Measurements from ENCODE around the gene OPALIN.
"Not testable (repeated sequence)": the region's sequence is repeated elsewhere in the genome, so short reads cannot be mapped to it uniquely, and the experiment has no call there.

OPALIN gene

DNA sequence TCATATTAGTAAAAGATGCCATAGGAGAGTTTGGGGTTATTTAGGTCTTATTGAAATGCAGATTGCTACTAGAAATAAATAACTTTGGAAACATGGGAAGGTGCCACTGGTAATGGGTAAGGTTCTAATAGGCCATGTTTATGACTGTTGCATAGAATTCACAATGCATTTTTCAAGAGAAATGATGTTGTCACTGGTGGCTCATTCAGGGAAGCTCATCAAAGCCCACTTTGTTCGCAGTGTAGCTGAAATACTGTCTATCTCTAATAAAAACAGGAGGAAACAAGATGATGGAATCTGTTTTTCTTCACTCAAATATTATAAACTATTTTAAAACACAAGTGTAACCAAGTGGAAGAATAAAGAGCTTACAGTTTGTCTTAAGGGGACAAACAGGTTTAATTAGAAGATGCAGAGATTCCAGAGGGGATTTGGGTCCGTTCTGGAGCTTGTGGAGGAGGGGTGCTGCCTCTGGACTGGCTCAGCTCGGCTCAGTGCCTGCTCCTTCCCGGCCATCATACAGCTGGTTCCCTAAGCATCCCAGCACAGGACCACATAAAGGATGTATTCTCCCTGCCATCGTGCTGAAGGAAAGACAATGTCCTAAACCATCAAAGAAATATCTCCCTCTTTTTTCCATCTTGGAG is 20.4 kb downstream of the OPALIN start:
- DNase-seq (ENCODE audit: low read depth): no peak

DNA sequence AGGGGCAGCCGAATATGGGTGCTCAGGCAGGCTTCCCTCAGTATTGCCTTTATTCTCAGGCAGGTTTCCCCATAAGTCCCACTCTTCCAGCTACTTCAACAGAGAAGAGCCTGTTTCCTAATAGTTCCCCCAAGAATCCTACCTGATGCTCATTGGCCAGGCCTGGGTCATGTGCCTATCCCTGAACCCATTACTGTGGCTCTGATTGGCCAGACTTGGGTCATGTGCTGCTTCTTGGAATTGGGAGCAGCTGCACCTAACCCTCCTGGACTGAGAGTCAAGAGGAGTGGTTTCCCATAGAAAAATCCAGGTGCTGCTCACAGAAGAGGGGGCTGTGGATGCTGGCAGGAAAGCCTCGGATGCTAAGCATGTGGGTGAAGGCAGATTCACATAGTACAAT is 21.7 kb downstream of the OPALIN start:
- DNase-seq (ENCODE audit: low read depth): no peak

DNA sequence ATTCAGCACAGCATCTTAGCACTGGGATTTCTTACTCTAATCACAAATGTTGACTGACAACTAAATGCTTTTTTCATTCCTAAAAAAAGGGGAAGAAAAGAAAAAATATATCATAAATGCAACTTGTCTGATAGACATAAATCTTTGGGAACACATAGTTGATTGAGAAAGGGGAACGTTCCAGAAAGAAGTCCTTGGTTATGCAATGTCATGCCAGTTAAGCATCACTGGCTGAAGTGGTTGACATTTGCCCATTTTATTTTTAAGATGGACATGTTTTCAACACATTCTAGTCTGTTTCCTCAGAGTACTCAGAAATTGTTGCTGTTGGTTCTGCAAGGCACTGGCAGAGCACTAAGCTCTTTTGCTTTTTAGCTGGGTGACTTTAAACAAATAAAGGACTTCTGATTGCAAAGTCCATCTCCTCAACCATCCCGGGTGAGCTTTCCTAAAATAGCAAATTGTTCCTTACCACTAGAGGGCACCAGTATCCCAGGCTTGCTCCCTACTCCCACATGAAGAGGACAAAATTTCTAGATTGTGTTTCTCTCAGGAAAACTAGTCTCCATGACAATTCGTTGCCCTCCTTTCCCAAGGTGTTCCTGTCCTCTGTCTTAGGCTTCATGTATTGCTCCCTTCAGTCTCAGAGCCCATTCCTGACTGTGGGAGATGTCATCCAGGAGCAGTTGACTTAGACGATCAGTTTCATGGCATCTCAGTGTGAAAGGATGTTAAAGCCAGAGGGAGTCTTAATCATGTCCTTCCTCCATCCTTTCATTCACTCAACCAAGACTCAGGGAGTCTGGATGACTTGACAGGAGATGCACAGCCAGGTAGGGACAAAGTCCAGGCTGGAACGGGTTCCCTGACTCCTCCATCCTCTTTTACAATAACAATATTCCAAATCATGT is 23.9 kb downstream of the OPALIN start:
- no peak for DNase-seq (ENCODE audit: low read depth)

DNA sequence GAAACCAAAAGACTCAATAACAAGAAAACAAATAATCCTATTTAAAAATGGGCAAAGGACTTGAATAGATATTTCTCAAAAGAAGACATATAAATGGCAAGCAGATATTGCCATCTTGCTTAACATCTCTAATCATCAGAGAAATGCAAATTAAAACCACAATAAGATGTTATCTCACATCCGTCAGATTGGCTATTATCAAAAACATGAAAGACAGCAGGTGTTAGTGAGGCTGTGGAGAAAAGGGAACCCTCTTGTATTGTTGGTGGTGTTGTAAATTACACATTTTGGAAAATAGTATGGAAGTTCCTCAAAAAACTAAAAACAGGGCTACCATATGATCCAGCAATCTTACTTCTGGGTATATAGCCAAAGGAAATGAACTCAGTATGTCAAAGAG is 25.7 kb downstream of the OPALIN start:
- no peak for DNase-seq (ENCODE audit: low read depth)

DNA sequence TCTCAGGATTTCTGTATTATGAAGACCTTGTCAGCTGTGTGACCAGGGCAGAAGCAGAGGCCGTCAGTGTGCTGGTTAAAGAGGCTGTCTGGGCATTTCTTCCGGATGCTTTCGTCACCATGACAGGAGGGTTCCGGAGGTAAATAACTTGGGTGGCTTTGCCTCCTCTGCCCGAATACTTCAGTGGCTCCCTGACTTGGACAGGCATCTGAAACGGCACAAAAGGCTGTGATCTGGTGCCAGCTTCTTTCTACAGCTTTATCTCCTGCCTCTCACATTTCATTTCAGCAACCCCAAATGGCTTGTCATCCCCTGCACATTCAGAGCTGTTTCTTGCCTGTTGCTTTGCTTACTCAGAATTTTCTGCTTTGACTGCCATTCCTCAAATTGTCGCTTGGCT is 31.3 kb downstream of the OPALIN start:
- DNase-seq (ENCODE audit: low read depth): no peak

DNA sequence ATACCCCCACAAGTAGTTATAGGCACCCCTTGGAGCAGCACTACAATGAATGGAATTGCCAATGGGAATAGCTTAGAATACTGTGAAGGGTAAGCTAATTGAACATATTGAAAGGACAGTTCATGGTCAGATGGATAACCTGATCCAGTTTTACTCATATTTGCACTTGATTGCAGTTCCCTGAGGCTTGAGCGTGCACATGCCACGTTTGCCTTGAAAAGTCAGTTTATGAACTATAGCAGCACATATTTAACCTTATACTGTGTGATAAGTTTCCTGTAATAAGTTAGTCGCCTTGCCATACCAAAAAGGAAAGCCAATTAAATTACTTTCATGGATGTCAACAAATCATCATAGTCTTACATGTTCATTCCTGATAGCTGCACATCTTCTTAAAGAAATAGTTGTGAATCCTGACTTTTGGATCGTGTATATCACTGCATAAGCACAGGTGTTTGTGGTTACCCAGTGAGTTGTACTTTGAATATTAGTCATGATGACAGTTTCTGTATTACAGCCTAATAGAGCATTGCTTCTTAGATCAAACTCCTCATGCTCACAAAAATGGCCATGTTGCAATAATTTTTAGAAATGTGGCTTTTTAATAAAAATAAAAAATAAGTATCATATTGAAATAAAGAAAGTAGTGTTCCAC is 33.0 kb downstream of the OPALIN start:
- DNase-seq (ENCODE audit: low read depth): no peak

DNA sequence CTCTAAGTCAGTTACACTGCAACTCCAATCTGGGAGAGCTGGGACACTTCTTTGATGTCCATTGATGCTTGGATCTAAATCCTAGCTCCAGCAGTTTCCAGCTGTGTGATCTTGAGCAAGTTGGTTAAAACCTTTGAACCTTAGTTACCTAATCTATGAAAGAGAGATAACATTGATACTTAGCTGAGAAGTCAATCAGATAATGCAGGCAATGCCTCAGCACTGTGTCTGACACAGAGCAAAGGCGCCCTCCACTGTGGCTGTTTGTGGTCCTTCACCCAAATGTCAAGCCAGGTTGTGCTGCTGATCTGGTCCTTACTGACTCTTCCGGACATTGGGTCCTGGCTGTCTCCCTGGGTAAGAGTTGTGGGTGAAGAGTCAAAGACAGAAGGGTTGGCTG is 34.4 kb downstream of the OPALIN start:
- DNase-seq (ENCODE audit: low read depth): no peak

DNA sequence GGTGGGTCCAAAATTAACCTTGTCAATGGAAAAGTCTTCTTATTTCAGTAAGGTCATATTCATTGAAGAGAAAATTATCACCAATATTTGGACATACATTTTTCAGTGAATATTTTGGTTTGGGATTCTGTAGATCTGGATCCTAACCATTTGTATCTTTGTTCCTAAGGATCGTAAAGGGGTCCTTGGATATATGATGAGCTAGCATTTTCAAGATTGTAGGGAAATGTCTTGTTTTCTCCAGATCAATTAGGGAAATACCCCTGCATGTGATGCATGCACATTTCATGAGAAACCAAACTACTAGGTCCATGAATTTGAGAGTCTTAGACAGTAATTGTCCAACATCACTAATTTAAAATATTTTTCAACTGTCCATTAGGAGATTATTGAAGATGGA is 36.5 kb downstream of the OPALIN start:
- no peak for DNase-seq (ENCODE audit: low read depth)

DNA sequence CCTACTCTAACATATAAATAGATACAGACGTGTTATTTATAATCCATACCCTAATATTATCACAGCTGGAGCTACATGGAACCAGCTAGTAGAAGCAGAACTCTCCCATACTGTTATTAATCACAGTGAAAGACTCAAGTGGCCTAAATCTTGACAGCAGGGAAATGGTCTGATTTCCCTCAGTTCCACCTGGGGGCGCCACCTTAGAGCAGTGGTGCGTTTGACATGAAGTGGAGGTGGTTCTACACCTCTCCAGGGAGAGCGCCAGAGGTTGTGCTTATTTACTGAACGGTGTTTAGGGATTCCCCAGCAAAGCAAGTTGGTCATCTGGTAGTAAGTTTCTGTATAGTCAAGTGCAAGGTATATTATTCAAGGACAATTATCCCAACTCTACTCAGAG is 37.0 kb downstream of the OPALIN start:
- DNase-seq (ENCODE audit: low read depth): no peak

DNA sequence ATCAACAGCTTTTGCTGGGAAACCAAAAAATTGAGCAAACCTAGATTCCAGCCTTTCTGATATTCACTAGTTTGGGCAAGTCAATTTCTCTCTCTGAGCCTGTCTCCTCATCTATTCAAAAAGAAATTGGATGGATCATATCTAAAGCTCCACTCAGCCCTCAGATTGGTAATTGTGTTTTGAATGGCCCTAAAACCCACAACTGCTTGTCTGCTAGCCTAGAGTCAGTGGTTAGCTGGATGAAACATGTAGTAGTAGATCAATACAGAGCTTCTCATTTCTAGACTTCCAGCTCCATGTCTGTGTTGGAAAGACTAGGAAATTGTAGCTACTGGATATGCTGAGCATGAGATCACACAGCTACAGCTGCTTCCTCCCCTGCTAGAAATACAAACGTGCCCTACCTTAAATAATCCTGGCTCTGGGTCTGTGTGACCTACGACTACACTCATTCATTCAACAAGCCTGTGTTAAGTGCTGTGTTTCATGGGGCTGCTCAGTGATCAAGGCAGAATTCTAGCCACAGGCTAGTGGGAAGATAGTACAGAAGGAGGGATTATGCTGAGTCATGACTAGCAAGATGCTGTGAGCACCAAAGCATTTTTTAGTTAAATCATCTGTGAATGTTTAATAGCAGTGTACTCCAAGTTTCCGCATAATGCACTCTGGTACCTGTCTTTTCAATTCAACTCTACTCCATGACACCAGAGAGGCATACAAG is 38.9 kb downstream of the OPALIN start:
- no peak for DNase-seq (ENCODE audit: low read depth)

DNA sequence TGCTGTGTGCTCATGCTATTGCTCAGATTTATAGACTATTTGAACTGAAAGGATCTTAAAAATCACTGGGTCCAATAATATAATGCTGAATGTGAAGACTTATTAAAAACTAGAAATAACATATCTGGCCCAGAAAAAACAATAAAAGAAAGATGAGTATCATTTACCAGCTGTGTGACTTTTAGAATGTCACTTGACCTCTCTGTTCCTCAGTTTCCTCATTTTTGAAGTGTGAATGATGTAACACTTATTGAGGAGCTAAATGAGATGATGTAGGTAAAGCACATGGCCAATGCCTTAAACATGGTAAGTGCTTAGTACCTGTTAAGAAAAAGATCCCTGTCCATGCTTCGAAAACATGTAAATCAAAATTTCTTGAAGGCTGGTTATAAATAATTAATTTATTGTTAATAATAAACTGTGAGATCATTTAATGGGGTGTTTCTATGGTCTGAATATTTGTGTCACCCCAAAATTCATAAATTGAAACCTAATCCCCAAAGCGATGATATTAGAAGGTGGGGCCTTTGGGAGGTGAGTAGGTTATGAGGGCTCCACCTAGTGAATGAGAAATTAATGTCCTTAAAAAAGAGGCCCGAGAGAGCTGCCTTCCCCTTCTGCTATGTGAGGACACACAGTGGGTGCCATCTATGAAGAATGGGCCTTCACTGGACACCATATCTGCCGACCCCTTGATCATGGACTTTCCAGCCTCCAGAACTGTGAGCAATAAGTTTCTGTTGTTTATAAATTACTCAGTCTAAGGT is 41.6 kb downstream of the OPALIN start:
- no peak for DNase-seq (ENCODE audit: low read depth)

DNA sequence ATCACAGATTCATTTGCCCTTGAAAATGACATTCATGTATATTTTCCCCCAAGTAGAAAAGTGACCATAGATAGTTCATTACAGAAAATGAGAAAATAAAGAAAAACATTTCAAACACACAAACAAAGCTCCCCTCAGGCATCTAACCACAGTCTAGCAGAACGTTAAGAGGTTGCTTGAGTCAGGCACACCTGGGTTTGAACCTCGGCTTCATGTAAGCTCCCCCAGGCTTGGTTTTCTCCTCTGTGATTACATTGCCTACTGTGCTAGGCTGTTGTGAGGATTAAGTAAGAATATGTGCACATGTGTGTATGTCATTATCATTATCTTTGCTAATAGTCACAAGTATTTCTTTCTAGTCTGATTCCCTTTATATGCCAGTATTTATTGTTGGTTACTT is 45.5 kb downstream of the OPALIN start:
- no peak for DNase-seq (ENCODE audit: low read depth)

DNA sequence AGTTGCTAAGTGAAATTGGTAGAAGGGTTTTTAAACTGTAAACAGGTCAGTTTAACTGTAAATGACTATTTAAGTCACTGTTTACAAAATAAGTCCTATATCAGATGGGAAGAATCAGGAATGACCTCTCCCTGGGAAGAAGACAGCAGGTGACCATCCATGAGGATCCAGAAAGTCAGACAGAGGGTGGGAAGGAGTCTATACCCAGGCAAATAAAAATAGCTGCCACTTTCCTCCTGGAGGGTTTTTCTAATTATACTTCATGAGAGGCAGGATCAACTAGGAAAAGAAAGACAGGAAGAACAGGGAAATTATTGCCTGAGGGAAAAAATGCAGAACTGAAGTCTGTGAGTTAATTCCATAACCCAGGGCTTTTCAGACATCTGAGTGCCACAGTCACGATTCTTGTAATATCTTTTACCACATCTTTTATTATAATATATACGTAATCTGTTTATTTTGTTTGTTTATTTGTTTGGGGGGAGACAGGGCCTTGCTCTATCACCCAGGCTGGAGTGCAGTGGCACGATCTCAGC is 47.6 kb downstream of the OPALIN start:
- no peak for DNase-seq (ENCODE audit: low read depth)

DNA sequence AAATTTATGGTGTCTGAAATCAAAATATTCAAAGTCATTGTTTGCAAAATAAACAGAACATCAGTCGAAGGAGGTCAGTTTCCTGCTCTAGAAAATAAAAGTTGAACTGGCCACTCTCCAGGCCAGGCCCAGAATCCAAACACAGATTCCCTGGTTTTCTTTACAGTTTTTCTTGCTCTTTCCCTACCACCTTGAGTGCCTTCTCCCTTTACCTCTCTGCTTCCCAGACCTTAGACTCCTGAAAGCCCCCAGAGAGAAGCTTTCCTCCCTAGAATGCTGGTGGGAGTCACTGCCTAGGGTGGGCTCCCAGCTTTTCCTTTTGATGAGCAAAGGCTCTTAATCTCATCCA is 48.5 kb downstream of the OPALIN start:
- no peak for DNase-seq (ENCODE audit: low read depth)

DNA sequence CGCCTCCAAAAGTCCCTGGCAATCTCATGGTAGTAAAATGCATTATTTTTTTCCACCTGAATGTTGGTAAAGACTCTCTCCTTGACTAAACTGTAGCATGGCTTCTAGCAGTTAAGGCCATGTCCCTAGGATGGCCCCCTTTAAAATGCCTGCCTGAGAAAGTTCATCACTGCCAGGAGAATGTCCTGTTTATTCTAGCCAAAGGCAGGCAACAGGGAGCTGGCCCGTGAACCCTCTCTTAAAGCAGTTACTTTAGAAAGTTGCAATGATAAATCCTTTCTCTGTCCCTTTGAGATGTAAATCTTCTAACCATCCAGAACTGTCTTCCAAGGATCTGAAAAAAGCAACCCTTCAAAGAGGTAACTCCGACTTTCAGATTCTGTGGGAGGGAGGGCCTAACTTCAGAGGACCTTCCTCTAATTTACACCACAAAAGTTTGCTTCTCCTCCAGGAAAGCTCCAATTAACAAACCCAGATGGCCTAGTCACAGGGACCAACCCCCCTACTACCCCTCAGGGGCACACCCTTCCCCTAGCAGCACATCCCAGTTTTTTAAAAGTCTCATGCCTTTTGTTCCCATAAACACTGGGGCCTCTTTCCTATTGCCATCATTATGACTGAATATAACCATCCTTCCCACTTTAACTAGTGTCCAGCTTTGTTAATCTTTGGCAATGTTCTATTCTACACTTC is 49.0 kb downstream of the OPALIN start:
- no peak for DNase-seq (ENCODE audit: low read depth)

DNA sequence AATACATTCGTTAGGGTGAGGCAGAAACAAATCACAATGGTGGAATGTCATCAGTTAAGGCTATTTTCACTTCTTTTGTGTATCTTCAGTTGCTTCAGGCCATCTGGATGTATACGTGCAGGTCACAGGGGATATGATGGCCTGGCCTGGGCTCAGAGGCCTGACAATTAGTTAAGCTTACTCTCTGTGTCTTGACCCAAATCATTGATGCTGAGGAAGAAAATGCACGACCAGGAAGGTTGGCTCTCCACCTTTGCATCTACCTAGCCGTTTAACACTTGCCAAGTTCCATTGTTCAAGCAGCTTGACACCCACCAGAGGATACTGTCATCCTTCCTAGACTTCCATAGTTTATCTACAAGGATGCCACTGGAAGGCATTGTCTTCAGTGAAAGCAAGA is 49.9 kb downstream of the OPALIN start:
- not testable (repeated sequence) for DNase-seq (ENCODE audit: low read depth)

DNA sequence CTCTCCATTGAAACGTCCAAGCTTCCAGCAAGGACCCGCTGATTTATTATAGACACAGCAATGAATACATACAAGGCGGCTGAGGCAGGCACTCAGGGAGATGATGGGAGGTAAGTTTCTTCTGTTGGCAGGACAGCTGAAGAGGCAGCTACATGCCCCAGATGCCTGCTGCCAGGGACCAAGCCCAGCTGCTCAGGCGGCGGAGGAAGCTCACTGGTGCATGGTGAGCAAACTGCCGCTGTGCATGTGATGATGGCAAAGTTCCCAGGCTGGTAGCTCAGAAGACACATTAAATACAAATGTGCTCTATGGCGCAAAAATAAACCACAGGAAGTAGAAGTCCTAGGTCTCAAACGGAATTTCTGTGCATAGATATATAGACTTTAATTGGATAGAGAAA is 52.3 kb downstream of the OPALIN start:
- no peak for DNase-seq (ENCODE audit: low read depth)

DNA sequence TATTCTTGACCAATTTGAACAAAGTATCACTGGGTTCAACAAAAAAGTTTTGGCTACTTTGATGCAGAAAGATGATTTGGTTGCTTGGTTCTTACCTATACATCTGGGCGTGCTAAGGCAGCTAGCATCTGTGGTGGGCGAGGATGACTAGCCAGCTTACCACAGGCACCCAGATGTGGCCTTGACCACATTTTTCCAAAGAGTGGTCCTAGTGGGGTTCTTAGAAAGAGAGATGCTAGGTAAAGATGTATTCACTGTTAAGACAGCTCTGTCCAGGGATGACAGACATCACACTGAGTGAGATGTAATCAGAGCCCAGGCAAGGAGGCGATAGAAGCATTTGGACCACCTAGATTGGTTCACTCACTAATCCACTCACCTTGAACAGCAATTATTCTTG is 53.8 kb downstream of the OPALIN start:
- no peak for DNase-seq (ENCODE audit: low read depth)

DNA sequence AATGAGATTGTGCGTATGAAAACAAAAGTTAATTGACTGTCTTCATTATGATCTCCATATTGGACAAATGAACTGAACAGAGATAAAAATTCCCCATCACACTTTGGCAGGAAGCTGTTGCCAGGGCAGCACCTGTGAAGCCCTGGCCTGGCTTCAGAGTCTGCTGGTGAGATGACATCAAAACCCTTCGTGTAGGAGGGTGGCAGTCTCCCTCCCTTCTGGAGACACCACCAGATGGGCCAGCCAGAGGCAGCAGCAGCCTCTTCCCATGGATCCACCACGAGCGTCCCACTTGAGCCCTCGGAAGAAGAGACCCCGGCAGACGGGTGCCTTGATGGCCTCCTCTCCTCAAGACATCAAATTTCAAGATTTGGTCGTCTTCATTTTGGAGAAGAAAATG is 54.6 kb downstream of the OPALIN start, which contains the start of gene DNTT:
DNTT (plus strand) TSS at position 205 of the 400 bp plus-strand sequence; CDS start at position 269, 64 bp downstream.
- DNase-seq (ENCODE audit: low read depth): no peak

DNA sequence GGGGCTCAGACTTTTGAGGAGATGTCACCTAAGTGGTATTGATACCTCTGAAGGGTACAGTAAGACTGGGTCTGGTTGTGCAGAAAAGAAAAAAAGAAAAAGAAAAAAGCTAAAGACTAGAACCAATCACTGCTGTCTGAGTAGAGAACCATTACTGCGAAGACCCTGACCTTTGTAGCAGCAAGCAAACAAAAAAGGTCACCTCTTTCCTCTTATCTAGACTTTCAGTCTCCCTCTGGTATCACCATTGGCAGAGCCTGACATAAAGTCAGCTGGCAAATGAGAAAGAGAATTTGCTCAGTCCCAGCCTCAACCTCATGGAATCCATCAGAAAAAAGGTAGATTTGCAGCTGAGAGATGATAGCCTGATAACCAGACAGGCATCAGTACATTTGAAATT is 57.2 kb downstream of the OPALIN start:
- no peak for DNase-seq (ENCODE audit: low read depth)

DNA sequence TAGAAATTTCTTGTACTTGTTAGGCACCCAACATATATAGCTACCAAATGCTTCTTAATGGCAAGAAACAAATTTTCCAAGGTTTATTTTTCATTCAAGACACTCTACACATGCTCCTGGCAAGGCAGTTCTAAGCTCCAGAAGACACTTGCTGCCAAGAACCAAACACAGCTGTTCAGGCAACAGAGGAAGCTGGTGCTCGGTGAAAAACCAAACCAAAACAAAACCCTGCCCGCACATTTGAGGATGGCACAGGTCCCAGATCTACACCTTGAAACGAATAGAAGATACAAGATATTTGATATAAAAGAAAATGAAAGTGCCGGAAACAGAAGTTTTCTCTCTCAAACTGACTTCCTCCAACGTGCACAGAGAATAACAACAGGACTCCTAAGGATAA is 59.4 kb downstream of the OPALIN start:
- DNase-seq (ENCODE audit: low read depth): no peak

Measured in activated T-helper 9 cell treated with anti-CD3 and anti-CD28 coated beads, Interleukin-2, amount 50 U/mL, for 16 hours (primary cell).